KBM-7 (cell line): Measurements from ENCODE around the gene RADIL.

ENCODE experiments used
- DNase-seq: peaks from one replicate; pipeline ENCODE4 v3.0.0-alpha.2; 2015
- in situ Hi-C: fragments of 300-500 bp; cut with MboI; formaldehyde crosslinking; loops from 2 replicates; pipeline ENCODE4 v1.14.3; 2020; ENCODE audit warnings: low sequenced_read_pairs, low pct_unique_long_range_greater_than_20kb, mixed read lengths

RADIL gene

GRCh38 chr7:4749798-4750197, 133.7 kb downstream of the RADIL start:
- in situ Hi-C loops: no loop called here
- no peak for DNase-seq

- in situ Hi-C loops: no loop called here
- no peak for DNase-seq
These were observed 134.2 kb downstream of the RADIL start for GRCh38 chr7:4749363-4749762.
